ENCODE measurements around the gene MRO.
"Not testable (repeated sequence)": the region's sequence is repeated elsewhere in the genome, so short reads cannot be mapped to it uniquely, and the experiment has no call there.

Gene MRO

GRCh38 chr18:50793641-50794565 lies 25.9 kb downstream of the MRO start:
- Histone ChIP-seq H3K36me3 (ENCODE audit: insufficient read depth, low read length) (no peaks in the 10 kb centered on the region), H3K4me1 (ENCODE audit: insufficient read depth, low read length) (no peaks in the 10 kb centered on the region; the same call in 1 of the 2 replicates), H3K9me3 (ENCODE audit: control insufficient read depth, insufficient read depth, low read length) (0 out of 2 replicates have a peak, but pooled peaks cover 2% of the 10 kb centered on the region), H3K9ac (ENCODE audit: low read depth, low read length) (no peak overlapping the region)

GRCh38 chr18:50792885-50793284 lies 26.9 kb downstream of the MRO start:
- Histone ChIP-seq H3K9me3 (ENCODE audit: control insufficient read depth, insufficient read depth, low read length) (0 out of 2 replicates have a peak, but pooled peaks cover 2% of the 10 kb centered on the region), H3K4me1 (ENCODE audit: insufficient read depth, low read length) (no peaks in the 10 kb centered on the region; the same call in 1 of the 2 replicates), H3K9ac (ENCODE audit: low read depth, low read length) (no peak overlapping the region), H3K36me3 (ENCODE audit: insufficient read depth, low read length) (no peaks in the 10 kb centered on the region)

- no peaks in the 10 kb centered on the region for H3K4me1 ChIP-seq (ENCODE audit: insufficient read depth, low read length)
- no peak overlapping the region for H3K9ac ChIP-seq (ENCODE audit: low read depth, low read length)
- 0 out of 2 replicates have a peak, but pooled peaks cover 2% of the 10 kb centered on the region for H3K9me3 ChIP-seq (ENCODE audit: control insufficient read depth, insufficient read depth, low read length)
Measured at GRCh38 chr18:50791599-50792438, 28.0 kb downstream of the MRO start.

GRCh38 chr18:50790948-50791347 lies 28.9 kb downstream of the MRO start:
- Histone ChIP-seq H3K36me3 (ENCODE audit: insufficient read depth, low read length) (no peaks in the 10 kb centered on the region), H3K9ac (ENCODE audit: low read depth, low read length) (no peak overlapping the region), H3K4me1 (ENCODE audit: insufficient read depth, low read length) (no peaks in the 10 kb centered on the region), H3K9me3 (ENCODE audit: control insufficient read depth, insufficient read depth, low read length) (0 out of 2 replicates have a peak, but pooled peaks cover 2% of the 10 kb centered on the region)

More at GRCh38 chr18:50791599-50792438, 28.0 kb downstream of the MRO start:
- H3K36me3 ChIP-seq (ENCODE audit: insufficient read depth, low read length), result no peaks in the 10 kb centered on the region

GRCh38 chr18:50790241-50790640 lies 29.6 kb downstream of the MRO start:
- Histone ChIP-seq H3K9ac (ENCODE audit: low read depth, low read length) (no peak overlapping the region), H3K9me3 (ENCODE audit: control insufficient read depth, insufficient read depth, low read length) (0 out of 2 replicates have a peak, but pooled peaks cover 2% of the 10 kb centered on the region), H3K36me3 (ENCODE audit: insufficient read depth, low read length) (no peaks in the 10 kb centered on the region), H3K4me1 (ENCODE audit: insufficient read depth, low read length) (no peaks in the 10 kb centered on the region)

GRCh38 chr18:50788284-50788683 lies 31.5 kb downstream of the MRO start:
- no peaks in the 10 kb centered on the region for H3K4me1 ChIP-seq (ENCODE audit: insufficient read depth, low read length)
- H3K9ac ChIP-seq (ENCODE audit: low read depth, low read length), result no peak overlapping the region
- no peaks in the 10 kb centered on the region for H3K9me3 ChIP-seq (ENCODE audit: control insufficient read depth, insufficient read depth, low read length)
- H3K36me3 ChIP-seq (ENCODE audit: insufficient read depth, low read length), result no peaks in the 10 kb centered on the region

GRCh38 chr18:50786864-50787263 lies 33.0 kb downstream of the MRO start:
- Histone ChIP-seq H3K9ac (ENCODE audit: low read depth, low read length) (no peak overlapping the region), H3K9me3 (ENCODE audit: control insufficient read depth, insufficient read depth, low read length) (no peaks in the 10 kb centered on the region), H3K36me3 (ENCODE audit: insufficient read depth, low read length) (no peaks in the 10 kb centered on the region), H3K4me1 (ENCODE audit: insufficient read depth, low read length) (no peaks in the 10 kb centered on the region)

GRCh38 chr18:50783553-50783952 lies 36.3 kb downstream of the MRO start:
- Histone ChIP-seq H3K9me3 (ENCODE audit: control insufficient read depth, insufficient read depth, low read length) (no peaks in the 10 kb centered on the region), H3K4me1 (ENCODE audit: insufficient read depth, low read length) (no peaks in the 10 kb centered on the region), H3K9ac (ENCODE audit: low read depth, low read length) (no peak overlapping the region), H3K36me3 (ENCODE audit: insufficient read depth, low read length) (no peaks in the 10 kb centered on the region)

- H3K9me3 ChIP-seq (ENCODE audit: control insufficient read depth, insufficient read depth, low read length); H3K36me3 ChIP-seq (ENCODE audit: insufficient read depth, low read length); H3K4me1 ChIP-seq (ENCODE audit: insufficient read depth, low read length); H3K9ac ChIP-seq (ENCODE audit: low read depth, low read length): not testable (repeated sequence)
Measured at GRCh38 chr18:50779021-50779420, 40.8 kb downstream of the MRO start.

- Histone ChIP-seq H3K4me1 (ENCODE audit: insufficient read depth, low read length) (0 out of 2 replicates have a peak, but pooled peaks cover 4% of the 10 kb centered on the region), H3K36me3 (ENCODE audit: insufficient read depth, low read length) (no peaks in the 10 kb centered on the region), H3K9ac (ENCODE audit: low read depth, low read length) (peak overlapping the region; percentile 36; the same call in 1 of the 2 replicates), H3K9me3 (ENCODE audit: control insufficient read depth, insufficient read depth, low read length) (no peaks in the 10 kb centered on the region)
Measured at GRCh38 chr18:50776383-50776782, 43.4 kb downstream of the MRO start.

GRCh38 chr18:50775726-50776125 lies 44.1 kb downstream of the MRO start:
- Histone ChIP-seq H3K36me3 (ENCODE audit: insufficient read depth, low read length) (no peaks in the 10 kb centered on the region), H3K4me1 (ENCODE audit: insufficient read depth, low read length) (0 out of 2 replicates have a peak, but pooled peaks cover 4% of the 10 kb centered on the region), H3K9ac (ENCODE audit: low read depth, low read length) (peak overlapping the region; percentile 36; the same call in 1 of the 2 replicates), H3K9me3 (ENCODE audit: control insufficient read depth, insufficient read depth, low read length) (no peaks in the 10 kb centered on the region)

GRCh38 chr18:50775207-50775606 lies 44.6 kb downstream of the MRO start:
- Histone ChIP-seq H3K9ac (ENCODE audit: low read depth, low read length) (peak overlapping the region; percentile 36; the same call in 1 of the 2 replicates), H3K4me1 (ENCODE audit: insufficient read depth, low read length) (0 out of 2 replicates have a peak, but pooled peaks cover 4% of the 10 kb centered on the region), H3K9me3 (ENCODE audit: control insufficient read depth, insufficient read depth, low read length) (no peaks in the 10 kb centered on the region), H3K36me3 (ENCODE audit: insufficient read depth, low read length) (no peaks in the 10 kb centered on the region)

- Histone ChIP-seq H3K9me3 (ENCODE audit: control insufficient read depth, insufficient read depth, low read length) (no peaks in the 10 kb centered on the region; the same call in 1 of the 2 replicates), H3K36me3 (ENCODE audit: insufficient read depth, low read length) (no peaks in the 10 kb centered on the region), H3K9ac (ENCODE audit: low read depth, low read length) (no peak overlapping the region), H3K4me1 (ENCODE audit: insufficient read depth, low read length) (no peaks in the 10 kb centered on the region)
Measured at GRCh38 chr18:50769463-50769862, 50.4 kb downstream of the MRO start.

- Histone ChIP-seq H3K9me3 (ENCODE audit: control insufficient read depth, insufficient read depth, low read length) (no peaks in the 10 kb centered on the region), H3K36me3 (ENCODE audit: insufficient read depth, low read length) (no peaks in the 10 kb centered on the region), H3K4me1 (ENCODE audit: insufficient read depth, low read length) (no peaks in the 10 kb centered on the region), H3K9ac (ENCODE audit: low read depth, low read length) (no peak overlapping the region)
Measured at GRCh38 chr18:50757358-50757757, 62.5 kb downstream of the MRO start.

Data from ES-I3 (cell line).